ENCODE data around the gene CHMP2B. TPM values are rescaled to one million over a fixed set of nuclear protein-coding genes. Genes with fewer than 3 reads are reported as not detected.
A peak's percentile ranks its signal among the peaks of the same experiment; 100 is the strongest.
"Not testable (repeated sequence)": the region's sequence is repeated elsewhere in the genome, so short reads cannot be mapped to it uniquely, and the experiment has no call there.

Gene CHMP2B
- total RNA-seq, 1 donor from 2014 or later, result 39.2 TPM

DNA sequence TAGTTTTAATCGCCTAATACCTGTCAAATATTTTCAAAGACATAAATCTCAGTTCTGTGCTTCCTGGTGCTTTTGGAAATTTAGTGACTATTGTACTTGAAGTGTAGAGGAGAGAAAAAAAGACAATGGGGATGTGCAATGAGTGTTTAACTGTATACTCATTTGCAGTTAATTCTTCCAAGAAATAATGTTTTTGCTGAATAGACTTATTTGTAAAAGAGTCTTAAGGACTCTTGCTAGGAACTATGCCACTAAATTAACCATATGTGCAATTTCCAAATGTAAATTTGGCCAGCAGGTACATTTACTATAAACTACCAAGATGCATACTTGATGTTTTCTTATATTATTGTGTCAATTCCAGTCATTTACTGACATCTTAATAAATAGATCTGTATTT, 2.0 kb downstream of the CHMP2B start:
- H3K27ac ChIP-seq, result no peak overlapping the region
- peak overlapping the region; percentile 92 for H3K4me3 ChIP-seq
- peaks cover 25% of the 10 kb centered on the region for H3K4me1 ChIP-seq
- no peaks in the 10 kb centered on the region for H3K9me3 ChIP-seq
- intact Hi-C loops (cut with DNase I), result no loop called here
- H3K27me3 ChIP-seq, result no peaks in the 10 kb centered on the region
- TF ChIP-seq, protein P1, sequence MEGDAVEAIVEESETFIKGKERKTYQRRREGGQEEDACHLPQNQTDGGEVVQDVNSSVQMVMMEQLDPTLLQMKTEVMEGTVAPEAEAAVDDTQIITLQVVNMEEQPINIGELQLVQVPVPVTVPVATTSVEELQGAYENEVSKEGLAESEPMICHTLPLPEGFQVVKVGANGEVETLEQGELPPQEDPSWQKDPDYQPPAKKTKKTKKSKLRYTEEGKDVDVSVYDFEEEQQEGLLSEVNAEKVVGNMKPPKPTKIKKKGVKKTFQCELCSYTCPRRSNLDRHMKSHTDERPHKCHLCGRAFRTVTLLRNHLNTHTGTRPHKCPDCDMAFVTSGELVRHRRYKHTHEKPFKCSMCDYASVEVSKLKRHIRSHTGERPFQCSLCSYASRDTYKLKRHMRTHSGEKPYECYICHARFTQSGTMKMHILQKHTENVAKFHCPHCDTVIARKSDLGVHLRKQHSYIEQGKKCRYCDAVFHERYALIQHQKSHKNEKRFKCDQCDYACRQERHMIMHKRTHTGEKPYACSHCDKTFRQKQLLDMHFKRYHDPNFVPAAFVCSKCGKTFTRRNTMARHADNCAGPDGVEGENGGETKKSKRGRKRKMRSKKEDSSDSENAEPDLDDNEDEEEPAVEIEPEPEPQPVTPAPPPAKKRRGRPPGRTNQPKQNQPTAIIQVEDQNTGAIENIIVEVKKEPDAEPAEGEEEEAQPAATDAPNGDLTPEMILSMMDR (IDR thresholded peaks at IDR 0.05), result no peak
- H3K36me3 ChIP-seq, result no peaks in the 10 kb centered on the region
- DNase-seq, result no peak
- no peak for ATAC-seq

DNA sequence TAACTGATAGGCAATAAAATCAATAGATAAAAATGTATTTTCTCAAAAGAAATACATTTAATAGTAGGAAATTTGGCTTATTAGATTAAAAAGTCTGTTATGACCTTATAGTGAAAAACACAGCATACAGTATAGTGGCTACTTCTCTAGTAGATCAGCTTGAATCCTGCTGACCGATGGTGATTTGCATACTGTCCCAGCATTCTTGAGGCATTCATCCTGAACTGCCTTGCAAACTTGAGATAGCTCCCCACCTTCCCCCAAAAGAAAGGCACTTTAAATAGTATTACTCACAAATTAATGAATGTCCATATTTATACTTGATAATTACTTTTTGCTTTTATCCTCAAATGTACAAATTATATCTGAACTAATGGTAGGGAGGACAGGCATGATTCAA, 6.7 kb downstream of the CHMP2B start:
- Histone ChIP-seq H3K36me3 (no peaks in the 10 kb centered on the region), H3K9me3 (no peaks in the 10 kb centered on the region), H3K4me1 (peaks cover 14% of the 10 kb centered on the region), H3K27me3 (no peaks in the 10 kb centered on the region), H3K4me3 (no peak overlapping the region), H3K27ac (no peak overlapping the region)
- TF ChIP-seq, protein P1 (IDR thresholded peaks at IDR 0.05), result no peak
- ATAC-seq, result no peak
- intact Hi-C loops (cut with DNase I), result no loop called here
- no peak for DNase-seq

DNA sequence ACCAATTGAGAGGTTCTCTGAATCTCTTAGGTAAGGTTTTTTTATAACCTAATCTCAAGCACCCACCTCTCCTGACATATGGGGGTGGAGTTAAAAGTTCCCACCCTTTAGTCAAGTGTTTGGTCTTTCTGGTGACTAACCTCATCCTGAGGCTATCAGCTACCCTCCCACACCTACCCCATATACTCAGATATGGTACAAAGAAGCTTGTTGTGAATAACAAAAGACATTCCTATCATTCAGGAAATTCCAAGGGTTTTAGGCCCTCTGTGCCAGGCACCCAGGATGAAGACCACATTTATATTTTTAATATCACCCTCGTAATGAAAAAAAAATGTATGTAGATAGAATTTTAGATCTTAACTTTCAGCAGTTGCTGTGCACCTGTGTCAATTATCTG, 9.0 kb downstream of the CHMP2B start:
- Histone ChIP-seq H3K9me3 (no peaks in the 10 kb centered on the region), H3K4me3 (no peak overlapping the region), H3K27ac (no peak overlapping the region), H3K27me3 (no peaks in the 10 kb centered on the region), H3K4me1 (no peaks in the 10 kb centered on the region), H3K36me3 (peaks cover 7% of the 10 kb centered on the region)
- DNase-seq, result no peak
- ATAC-seq, result no peak
- intact Hi-C loops (cut with DNase I), result no loop called here
- TF ChIP-seq, protein P1 (IDR thresholded peaks at IDR 0.05), result no peak

DNA sequence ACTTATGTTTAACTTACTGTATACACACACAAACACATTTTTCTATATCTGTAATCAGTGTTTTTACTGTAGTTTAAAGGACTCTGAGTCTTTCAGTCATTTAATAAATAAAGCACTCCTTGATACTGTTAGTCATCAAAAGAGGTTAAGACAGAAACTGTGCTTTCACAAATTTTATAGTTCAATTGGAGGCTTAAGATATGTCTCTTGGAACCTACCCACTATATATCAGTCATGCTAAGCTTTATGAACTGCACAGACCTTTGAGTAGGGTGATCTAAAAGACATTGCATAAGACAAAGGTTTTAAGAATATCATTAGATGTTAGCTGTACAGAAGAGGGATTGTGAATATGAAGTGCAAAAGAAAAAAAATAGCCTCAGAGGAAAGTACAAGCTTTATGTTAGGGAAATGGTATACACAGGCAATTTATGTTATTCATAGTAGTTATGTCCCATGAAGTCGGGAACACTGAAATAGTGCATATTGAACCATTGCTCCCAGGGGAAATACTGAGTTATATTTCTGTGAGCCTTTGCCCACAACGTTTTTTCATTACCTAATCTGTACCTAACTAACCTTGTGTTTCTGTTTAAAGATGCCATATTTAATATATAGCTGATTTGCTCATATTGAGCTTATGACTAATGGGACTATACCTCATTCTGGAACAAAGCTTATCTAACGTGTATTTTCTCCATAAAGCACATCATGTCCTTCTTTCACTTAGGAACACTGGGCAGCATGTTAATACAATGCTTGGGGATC, 19.7 kb downstream of the CHMP2B start:
- TF ChIP-seq, protein P1 (IDR thresholded peaks at IDR 0.05), result no peak
- Histone ChIP-seq H3K4me3 (no peak overlapping the region), H3K27ac (no peak overlapping the region), H3K4me1 (no peaks in the 10 kb centered on the region), H3K27me3 (no peaks in the 10 kb centered on the region), H3K36me3 (peaks cover 47% of the 10 kb centered on the region), H3K9me3 (no peaks in the 10 kb centered on the region)
- intact Hi-C loops (cut with DNase I), result no loop called here
- ATAC-seq, result no peak
- no peak for DNase-seq

DNA sequence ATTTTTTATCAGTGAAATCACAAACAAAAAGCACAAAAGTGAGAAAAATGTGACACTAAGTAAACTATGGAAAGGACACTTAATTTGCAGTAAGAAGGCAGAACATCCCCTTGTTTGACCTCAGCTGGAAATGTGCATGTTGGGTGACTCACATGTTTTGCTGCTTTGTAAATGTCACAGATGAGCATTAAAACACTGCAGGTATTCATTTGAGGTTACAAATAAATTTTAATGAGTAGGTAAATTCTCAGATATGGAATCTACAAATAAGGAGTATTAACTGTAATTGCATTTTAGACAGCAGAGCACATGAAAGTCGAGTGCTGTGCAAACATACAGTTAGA, 20.3 kb downstream of the CHMP2B start:
- Histone ChIP-seq H3K9me3 (no peaks in the 10 kb centered on the region), H3K27me3 (no peaks in the 10 kb centered on the region), H3K4me3 (no peak overlapping the region), H3K27ac (no peak overlapping the region), H3K36me3 (peaks cover 47% of the 10 kb centered on the region), H3K4me1 (no peaks in the 10 kb centered on the region)
- intact Hi-C loops (cut with DNase I), result no loop called here
- TF ChIP-seq, protein P1 (IDR thresholded peaks at IDR 0.05), result no peak
- no peak for DNase-seq
- no peak for ATAC-seq

DNA sequence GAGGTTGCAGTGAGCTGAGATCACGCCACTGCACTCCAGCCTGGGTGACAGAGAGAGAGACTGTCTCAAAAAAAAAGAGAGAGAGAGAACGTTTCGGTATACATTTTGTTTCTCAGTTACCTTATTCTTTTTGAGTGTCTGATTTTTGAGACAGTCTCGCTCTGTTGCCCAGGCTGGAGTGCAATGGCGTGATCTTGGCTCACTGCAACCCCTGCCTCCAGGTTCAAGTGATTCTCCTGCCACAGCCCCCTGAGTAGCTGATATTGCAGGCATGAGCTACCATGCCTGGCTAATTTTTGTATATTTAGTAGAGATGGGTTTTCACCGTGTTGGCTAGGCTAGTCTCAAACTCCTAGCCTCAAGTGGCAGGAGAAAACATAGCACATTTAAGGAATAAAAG, 21.1 kb downstream of the CHMP2B start:
- H3K27ac ChIP-seq; H3K4me1 ChIP-seq; H3K4me3 ChIP-seq; H3K27me3 ChIP-seq; DNase-seq; intact Hi-C loops (cut with DNase I); ATAC-seq; H3K9me3 ChIP-seq: not testable (repeated sequence)
- peaks cover 46% of the 10 kb centered on the region for H3K36me3 ChIP-seq

All from upper lobe of right lung (tissue), 1 donor.